Stomach (tissue), 4 donors: ENCODE measurements around the gene CEACAM1.

ENCODE experiments used
- POLR2AphosphoS5 ChIP-seq, 3 donors: sonication (generic); formaldehyde crosslinking; IDR thresholded peaks; one replicate each; pipeline ENCODE4 v1.6.1; 2016; ENCODE audit warnings: antibody characterized with exemption in 3 of 3
- TF ChIP-seq, protein P1 (sequence below), 7 experiments: fragments of 450-650 bp in 4 of 7; fragments of 200-600 bp in 3 of 7; sonication (generic) in 3 of 7; IDR thresholded peaks; one replicate each; pipeline ENCODE4 v1.5.1; 2016 to 2019; ENCODE audit warnings: antibody characterized with exemption in 7 of 7, control low read depth in 2 of 7, mild to moderate bottlenecking in 1 of 7

DNA sequence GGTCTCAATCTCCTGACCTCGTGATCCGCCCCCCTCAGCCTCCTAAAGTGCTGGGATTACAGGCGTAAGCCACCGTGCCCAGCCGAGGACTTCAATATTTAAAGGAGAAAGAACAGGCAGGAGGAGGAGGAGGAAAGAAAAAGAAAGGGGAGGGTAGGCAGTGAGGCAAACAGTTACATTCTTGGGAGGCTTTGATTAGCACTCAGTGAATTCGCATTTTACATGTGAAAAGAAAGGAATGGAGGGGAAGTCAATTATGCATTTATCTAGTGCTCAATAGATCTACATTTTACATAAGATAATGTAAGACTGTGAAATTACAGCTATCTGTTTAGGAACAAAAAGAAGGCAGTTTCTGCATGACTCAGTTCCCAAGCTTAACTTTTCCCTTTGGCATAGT lies 54.6 kb downstream of the CEACAM1 start:
- TF ChIP-seq, protein P1, sequence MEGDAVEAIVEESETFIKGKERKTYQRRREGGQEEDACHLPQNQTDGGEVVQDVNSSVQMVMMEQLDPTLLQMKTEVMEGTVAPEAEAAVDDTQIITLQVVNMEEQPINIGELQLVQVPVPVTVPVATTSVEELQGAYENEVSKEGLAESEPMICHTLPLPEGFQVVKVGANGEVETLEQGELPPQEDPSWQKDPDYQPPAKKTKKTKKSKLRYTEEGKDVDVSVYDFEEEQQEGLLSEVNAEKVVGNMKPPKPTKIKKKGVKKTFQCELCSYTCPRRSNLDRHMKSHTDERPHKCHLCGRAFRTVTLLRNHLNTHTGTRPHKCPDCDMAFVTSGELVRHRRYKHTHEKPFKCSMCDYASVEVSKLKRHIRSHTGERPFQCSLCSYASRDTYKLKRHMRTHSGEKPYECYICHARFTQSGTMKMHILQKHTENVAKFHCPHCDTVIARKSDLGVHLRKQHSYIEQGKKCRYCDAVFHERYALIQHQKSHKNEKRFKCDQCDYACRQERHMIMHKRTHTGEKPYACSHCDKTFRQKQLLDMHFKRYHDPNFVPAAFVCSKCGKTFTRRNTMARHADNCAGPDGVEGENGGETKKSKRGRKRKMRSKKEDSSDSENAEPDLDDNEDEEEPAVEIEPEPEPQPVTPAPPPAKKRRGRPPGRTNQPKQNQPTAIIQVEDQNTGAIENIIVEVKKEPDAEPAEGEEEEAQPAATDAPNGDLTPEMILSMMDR (IDR thresholded peaks at IDR 0.05) = no peak
- TF ChIP-seq POLR2AphosphoS5 (IDR thresholded peaks at IDR 0.05) = no peak
